ENCODE data around the gene DISP1. TPM values are rescaled to one million over a fixed set of nuclear protein-coding genes. Genes with fewer than 3 reads are reported as not detected.

The DISP1 gene
- polyA plus RNA-seq (2011; rRNA removed) (5.7 and 6.2 TPM in 2 replicates), polyA minus RNA-seq (2011; rRNA and poly(A)+ RNA removed) (9.4 and 10.8 TPM in 2 replicates)

GRCh38 chr1:222814536-222815439 is at the start of gene DISP1:
DISP1 (plus strand) TSS chr1:222815039; CDS start chr1:222942824, 127,785 bp downstream.
- POLR2A ChIA-PET, result no interaction called here
- TF ChIP-seq CTCF (IDR thresholded peaks at IDR 0.05; ENCODE audit: insufficient read depth, low read depth, low read length), result no peak
- peak within 1 kb of the TSS; percentile 87 for H3K4me3 ChIP-seq (ENCODE audit: low read depth, low read length)
- no peaks in the 10 kb centered on the region for H3K36me3 ChIP-seq (ENCODE audit: control insufficient read depth, insufficient read depth, low read length)
- no peaks in the 10 kb centered on the region for H3K27me3 ChIP-seq (ENCODE audit: control insufficient read depth, insufficient read depth, low read length)
- no peak for DNase-seq (ENCODE audit: low read depth)
- CTCF ChIA-PET, result no interaction called here

GRCh38 chr1:222767152-222767571 is 47.7 kb upstream of the DISP1 start:
- POLR2A ChIA-PET, result no interaction called here
- H3K4me3 ChIP-seq (ENCODE audit: low read depth, low read length), result no peak overlapping the region
- H3K36me3 ChIP-seq (ENCODE audit: control insufficient read depth, insufficient read depth, low read length), result no peaks in the 10 kb centered on the region
- no peak for DNase-seq (ENCODE audit: low read depth)
- H3K27me3 ChIP-seq (ENCODE audit: control insufficient read depth, insufficient read depth, low read length), result no peaks in the 10 kb centered on the region
- TF ChIP-seq CTCF (IDR thresholded peaks at IDR 0.05; ENCODE audit: insufficient read depth, low read depth, low read length), result no peak
- CTCF ChIA-PET, result no interaction called here

- no peaks in the 10 kb centered on the region for H3K36me3 ChIP-seq (ENCODE audit: control insufficient read depth, insufficient read depth, low read length)
- H3K4me3 ChIP-seq (ENCODE audit: low read depth, low read length), result no peak overlapping the region
- no peak for DNase-seq (ENCODE audit: low read depth)
- no peaks in the 10 kb centered on the region for H3K27me3 ChIP-seq (ENCODE audit: control insufficient read depth, insufficient read depth, low read length)
- POLR2A ChIA-PET, result no interaction called here
- CTCF ChIA-PET, result interaction anchor here (0.7 to 1.2 kb wide), 3 partner anchors 11 to 321 kb away, joined by 3 to 4 read pairs (median 3); no protein-coding TSS in a partner anchor
- no peak for TF ChIP-seq CTCF (IDR thresholded peaks at IDR 0.05; ENCODE audit: insufficient read depth, low read depth, low read length)
Observed at GRCh38 chr1:222768592-222768991, 46.2 kb upstream of the DISP1 start.

- ChIA-PET CTCF (interaction anchor here (0.7 to 1.2 kb wide), 2 partner anchors 11 to 15 kb away, joined by 3 to 4 read pairs; no protein-coding TSS in a partner anchor), POLR2A (no interaction called here)
Observed at GRCh38 chr1:222769181-222769580, 45.7 kb upstream of the DISP1 start.

More at GRCh38 chr1:222769181-222769580, 45.7 kb upstream of the DISP1 start:
- no peak for TF ChIP-seq CTCF (IDR thresholded peaks at IDR 0.05; ENCODE audit: insufficient read depth, low read depth, low read length)
- H3K27me3 ChIP-seq (ENCODE audit: control insufficient read depth, insufficient read depth, low read length), result no peaks in the 10 kb centered on the region
- no peaks in the 10 kb centered on the region for H3K36me3 ChIP-seq (ENCODE audit: control insufficient read depth, insufficient read depth, low read length)
- DNase-seq (ENCODE audit: low read depth), result no peak
- no peak overlapping the region for H3K4me3 ChIP-seq (ENCODE audit: low read depth, low read length)
